GM19193 (cell line): Measurements from ENCODE around the gene HTRA2.

Experiments
- POLR2A ChIP-seq: IDR thresholded peaks from 4 replicates; pipeline ENCODE4 v1.6.1; 2011; ENCODE audit not compliant: insufficient read depth, insufficient read length; ENCODE audit errors: extremely low read depth

The HTRA2 gene

GRCh38 chr2:74507145-74507925, 22.4 kb upstream of the HTRA2 start, which contains the start of gene PCGF1:
TSS of gene PCGF1 (minus strand) at chr2:74507695. CDS start at chr2:74507668, 27 bp downstream.
- TF ChIP-seq POLR2A = peak; percentile 90

GRCh38 chr2:74507926-74508520, 21.7 kb upstream of the HTRA2 start:
- TF ChIP-seq POLR2A = no peak

- no peak for TF ChIP-seq POLR2A
These were observed 19.5 kb upstream of the HTRA2 start for GRCh38 chr2:74510272-74510671.

- no peak for TF ChIP-seq POLR2A
These were observed 18.4 kb upstream of the HTRA2 start for GRCh38 chr2:74511104-74511989.

GRCh38 chr2:74512744-74513604, 16.8 kb upstream of the HTRA2 start:
- TF ChIP-seq POLR2A = no peak

- TF ChIP-seq POLR2A = no peak
These were observed 15.9 kb upstream of the HTRA2 start for GRCh38 chr2:74513605-74514367.

- TF ChIP-seq POLR2A = no peak
These were observed 15.1 kb upstream of the HTRA2 start, which contains the start of gene TLX2 for GRCh38 chr2:74514368-74515270. TSS of gene TLX2 (plus strand) at chr2:74514450. CDS start at chr2:74514807, 357 bp downstream.

- TF ChIP-seq POLR2A = no peak
These were observed 14.3 kb upstream of the HTRA2 start for GRCh38 chr2:74515271-74515980.

GRCh38 chr2:74515981-74516633, 13.6 kb upstream of the HTRA2 start:
- no peak for TF ChIP-seq POLR2A

GRCh38 chr2:74516650-74517049, 13.1 kb upstream of the HTRA2 start:
- no peak for TF ChIP-seq POLR2A

GRCh38 chr2:74522516-74522915, 7.2 kb upstream of the HTRA2 start:
- TF ChIP-seq POLR2A = no peak
